Stimulated activated CD4-positive, alpha-beta T cell treated with anti-CD3 and anti-CD28 coated beads, TNF-alpha, amount 100 ng/mL, for 1 hour (primary cell): ENCODE data around the gene IRS1.

Experiments used
- DNase-seq, 3 donors: peaks; one replicate each; pipeline ENCODE4 v3.0.0-alpha.2; 2020; ENCODE audit warnings: low read depth in 3 of 3, low spot score in 1 of 3

Gene IRS1

GRCh38 chr2:226791487-226792081 lies 8.0 kb downstream of the IRS1 start:
- peak; percentile 75 to 88 (median 84) for DNase-seq

- DNase-seq = peak in 2 of 3 donors; percentile 27 to 34
Observed at GRCh38 chr2:226791056-226791486, 8.5 kb downstream of the IRS1 start.

GRCh38 chr2:226790431-226790830 lies 9.2 kb downstream of the IRS1 start:
- no peak for DNase-seq

DNA sequence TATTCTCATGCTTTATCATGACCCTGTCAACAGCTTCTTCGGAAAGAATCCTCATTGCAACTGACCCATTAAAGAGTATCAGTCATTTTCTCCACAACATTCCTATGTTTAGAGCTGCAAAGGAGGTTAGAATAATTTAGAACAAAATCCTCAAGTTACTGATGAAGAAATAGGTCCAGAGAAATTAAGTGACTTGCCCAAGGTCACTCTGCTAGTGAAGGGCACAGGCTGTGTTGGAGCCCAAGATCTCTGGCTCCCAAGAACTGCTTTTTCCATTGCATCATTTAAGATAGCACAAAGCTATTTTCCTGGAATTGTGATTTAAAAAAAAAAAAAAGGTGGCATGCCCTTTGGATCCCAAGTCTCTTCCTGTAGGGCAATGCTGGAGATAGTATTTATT lies 9.6 kb downstream of the IRS1 start:
- no peak for DNase-seq

DNA sequence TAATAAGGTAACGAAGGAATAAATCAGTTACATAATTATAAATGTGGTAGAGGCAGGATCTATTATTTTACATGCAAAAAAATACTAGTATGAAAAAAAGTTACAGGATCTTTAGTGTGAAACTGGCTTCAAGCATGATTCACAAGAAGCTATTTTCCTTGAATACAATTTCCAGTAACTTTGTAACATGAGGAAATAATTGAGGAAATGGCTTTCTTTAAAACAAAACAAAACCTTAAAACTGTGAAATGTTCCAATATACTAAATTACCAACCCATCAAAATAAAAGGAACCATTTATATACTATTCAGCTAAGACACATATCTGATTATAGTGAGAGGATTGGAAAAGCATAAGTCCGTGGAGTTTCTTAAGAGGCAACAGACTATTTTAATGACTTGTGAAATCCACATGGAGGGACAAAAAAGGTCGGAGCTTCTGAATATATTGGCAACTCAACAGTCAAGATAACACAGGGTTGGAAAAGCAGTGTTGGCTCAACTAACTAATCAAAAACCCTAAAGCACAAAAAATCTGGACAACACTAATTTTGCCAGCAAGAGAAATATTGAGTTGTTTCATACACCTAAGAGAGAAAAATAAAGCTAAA lies 10.6 kb downstream of the IRS1 start:
- no peak for DNase-seq

- no peak for DNase-seq
Observed at GRCh38 chr2:226788064-226788463, 11.6 kb downstream of the IRS1 start.

GRCh38 chr2:226783885-226784284 lies 15.7 kb downstream of the IRS1 start:
- no peak for DNase-seq

GRCh38 chr2:226782092-226782713 lies 17.4 kb downstream of the IRS1 start:
- no peak for DNase-seq

DNA sequence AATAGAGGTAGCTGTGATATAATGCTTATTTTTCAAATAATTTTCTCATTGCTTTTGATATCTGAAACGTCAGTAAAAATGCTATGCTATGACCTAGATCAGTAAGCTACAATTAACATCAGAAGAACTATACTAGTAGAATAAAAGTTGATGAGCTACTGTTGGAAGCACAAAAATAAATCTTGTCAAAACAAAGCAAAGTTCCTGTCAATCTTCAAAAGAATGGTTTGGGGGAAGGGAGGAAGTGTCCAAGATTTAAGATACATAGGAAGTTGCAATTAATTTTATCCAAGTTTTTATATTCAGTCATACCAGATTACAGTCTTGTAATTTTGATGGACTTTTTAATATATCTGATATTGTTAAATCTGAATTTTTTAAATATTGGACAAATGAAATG lies 19.2 kb downstream of the IRS1 start:
- DNase-seq = no peak

- no peak for DNase-seq
Observed at GRCh38 chr2:226777611-226778010, 22.0 kb downstream of the IRS1 start.

DNA sequence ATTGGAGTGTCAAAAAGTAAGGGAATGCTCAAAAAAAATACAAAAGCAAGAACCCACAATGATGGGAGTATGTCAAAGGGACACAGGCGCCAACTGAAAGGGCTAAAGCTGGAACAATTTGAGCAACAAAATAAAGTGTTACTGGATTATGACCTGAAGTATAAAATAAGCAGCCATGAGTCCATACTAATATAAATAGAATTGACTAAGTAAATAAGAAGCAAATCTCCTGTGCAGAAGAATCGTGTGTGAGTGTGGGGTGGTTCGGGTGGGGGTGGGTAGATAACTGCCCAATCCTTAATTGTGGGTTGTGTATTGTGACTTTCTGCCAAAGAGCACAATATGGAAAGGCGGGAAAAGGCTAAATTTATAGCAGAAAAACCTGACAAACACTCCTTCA lies 23.5 kb downstream of the IRS1 start:
- no peak for DNase-seq

GRCh38 chr2:226775032-226775509 lies 24.5 kb downstream of the IRS1 start:
- no peak for DNase-seq

GRCh38 chr2:226773291-226773690 lies 26.3 kb downstream of the IRS1 start:
- no peak for DNase-seq

GRCh38 chr2:226772389-226773179 lies 27.0 kb downstream of the IRS1 start:
- no peak for DNase-seq

GRCh38 chr2:226771067-226771466 lies 28.6 kb downstream of the IRS1 start:
- no peak for DNase-seq

- DNase-seq = no peak
Observed at GRCh38 chr2:226767056-226767813, 32.4 kb downstream of the IRS1 start.

GRCh38 chr2:226766352-226767055 lies 33.1 kb downstream of the IRS1 start:
- DNase-seq = no peak

DNA sequence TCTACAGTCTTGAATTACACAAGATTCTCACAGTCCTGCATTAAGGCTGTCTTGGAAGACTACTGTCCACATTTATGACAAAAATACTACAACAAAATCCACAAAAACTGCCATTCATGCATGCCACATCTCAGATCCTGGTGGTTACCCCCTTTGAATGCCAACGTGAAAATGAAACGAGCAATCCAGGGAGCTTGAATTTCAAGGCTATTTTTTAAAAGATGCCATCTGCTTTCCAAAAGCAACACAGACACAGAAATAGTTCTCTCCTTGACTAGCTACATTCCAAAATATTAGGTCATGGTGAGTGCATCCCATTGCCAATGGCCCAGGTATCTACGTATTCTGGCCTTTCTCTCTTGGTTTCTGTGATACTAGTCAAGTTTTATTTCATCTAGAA lies 36.3 kb downstream of the IRS1 start:
- no peak for DNase-seq

DNA sequence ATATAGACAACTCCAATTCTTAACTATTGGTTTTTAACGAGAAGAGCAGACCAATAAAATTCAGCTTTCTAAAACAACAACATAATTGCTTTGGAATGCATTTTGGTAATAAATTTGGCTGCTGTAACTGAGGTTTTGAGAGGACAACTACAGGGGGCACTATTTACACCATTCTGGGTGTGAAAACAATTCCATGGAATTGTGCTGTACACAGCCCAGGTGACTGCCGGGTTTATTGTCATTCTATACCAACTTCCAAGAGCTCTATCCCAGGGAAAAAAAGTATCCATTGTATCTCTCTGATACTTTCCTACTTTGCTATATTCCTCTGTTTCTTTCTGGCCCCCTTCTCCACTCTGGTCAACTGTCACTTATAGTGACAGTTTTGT lies 38.4 kb downstream of the IRS1 start:
- DNase-seq = no peak

- no peak for DNase-seq
Observed at GRCh38 chr2:226760412-226761194, 39.0 kb downstream of the IRS1 start.
